GM23338 (cell line): ENCODE results near the gene PARP14. TPM values are rescaled to one million over a fixed set of nuclear protein-coding genes. Genes with fewer than 3 reads are reported as not detected.
A peak's percentile ranks its signal among the peaks of the same experiment; 100 is the strongest.

ENCODE experiments used
- ATAC-seq: fragments of 200-7000 bp; cut with Tn5 transposase; 3 replicates; pipeline ENCODE4 v1.9.1; 2020
- DNase-seq: peaks from one replicate; pipeline ENCODE4 v3.0.0-alpha.2; 2015; ENCODE audit warnings: low spot score
- H2AFZ ChIP-seq: fragments of 200-600 bp; sonication (generic); 2 replicates; pipeline ENCODE4 v1.8.0; 2016; ENCODE audit warnings: antibody characterized with exemption, mild to moderate bottlenecking, moderate library complexity
- H3F3A ChIP-seq: fragments of 200-600 bp; sonication (generic); replicated peaks from 2 replicates; pipeline ENCODE4 v1.8.0; 2017; ENCODE audit warnings: antibody characterized with exemption, mixed run types, low read depth
- H3K27ac ChIP-seq: fragments of 200-600 bp; sonication (generic); 2 replicates; pipeline ENCODE4 v1.6.1; 2016; ENCODE audit warnings: low read depth
- H3K27me3 ChIP-seq: fragments of 200-600 bp; sonication (generic); 2 replicates; pipeline ENCODE4 v1.8.0; 2016; ENCODE audit warnings: mild to moderate bottlenecking, mixed run types, moderate library complexity; ENCODE audit not compliant: insufficient read depth
- H3K36me3 ChIP-seq: fragments of 200-600 bp; sonication (generic); 2 replicates; pipeline ENCODE4 v1.8.0; 2016; ENCODE audit warnings: mild to moderate bottlenecking; ENCODE audit not compliant: insufficient read depth
- H3K4me1 ChIP-seq: fragments of 200-600 bp; sonication (generic); 2 replicates; pipeline ENCODE4 v1.8.0; 2016; ENCODE audit warnings: mild to moderate bottlenecking, moderate library complexity; ENCODE audit not compliant: insufficient read depth
- H3K4me2 ChIP-seq: fragments of 200-600 bp; sonication (generic); 2 replicates; pipeline ENCODE4 v1.7.1; 2017; ENCODE audit warnings: mixed run types
- H3K4me3 ChIP-seq: fragments of 200-600 bp; sonication (generic); 2 replicates; pipeline ENCODE4 v1.6.1; 2016; ENCODE audit warnings: mixed run types
- H3K79me2 ChIP-seq: fragments of 200-600 bp; sonication (generic); replicated peaks from 2 replicates; pipeline ENCODE4 v1.8.0; 2017; ENCODE audit warnings: mild to moderate bottlenecking; ENCODE audit not compliant: insufficient read depth
- H3K9me2 ChIP-seq: fragments of 200-600 bp; sonication (generic); 2 replicates; pipeline ENCODE4 v1.8.0; 2017; ENCODE audit not compliant: insufficient read depth
- H4K20me1 ChIP-seq: fragments of 200-600 bp; sonication (generic); replicated peaks from 2 replicates; pipeline ENCODE4 v1.8.0; 2017; ENCODE audit warnings: mild to moderate bottlenecking; ENCODE audit not compliant: insufficient read depth
- H3K27ac Mint-ChIP-seq: 2 replicates; pipeline ENCODE4 v1.8.0; 2020; ENCODE audit warnings: inconsistent platforms, mild to moderate bottlenecking, moderate library complexity, mixed read lengths
- H3K27me3 Mint-ChIP-seq: 3 replicates; pipeline ENCODE4 v1.8.0; 2022; ENCODE audit warnings: low read depth, mild to moderate bottlenecking, moderate library complexity, mixed read lengths, inconsistent platforms; ENCODE audit not compliant: insufficient read depth, poor library complexity
- H3K36me3 Mint-ChIP-seq: 3 replicates; pipeline ENCODE4 v1.8.0; 2021; ENCODE audit warnings: low read depth, mild to moderate bottlenecking, inconsistent platforms, moderate library complexity, mixed read lengths
- H3K4me1 Mint-ChIP-seq: 3 replicates; pipeline ENCODE4 v1.8.0; 2020; ENCODE audit warnings: mild to moderate bottlenecking, inconsistent platforms, mixed read lengths
- H3K4me3 Mint-ChIP-seq: 3 replicates; pipeline ENCODE4 v1.8.0; 2021; ENCODE audit warnings: moderate library complexity, mild to moderate bottlenecking, inconsistent platforms, mixed read lengths
- H3K9me3 Mint-ChIP-seq: 3 replicates; pipeline ENCODE4 v1.8.0; 2020; ENCODE audit warnings: moderate library complexity, mild to moderate bottlenecking, inconsistent platforms, mixed read lengths
- CREB1 ChIP-seq: fragments of 250-450 bp; sonication (Bioruptor Pico); IDR thresholded peaks from 2 replicates; pipeline ENCODE4 v1.5.0; 2020; ENCODE audit warnings: low read depth, mild to moderate bottlenecking, moderate library complexity
- JUNB ChIP-seq: IDR thresholded peaks from one replicate; pipeline ENCODE4 v1.6.1; 2016; ENCODE audit warnings: antibody characterized with exemption; ENCODE audit not compliant: unreplicated experiment
- POLR2AphosphoS5 ChIP-seq: IDR thresholded peaks from 2 replicates; pipeline ENCODE4 v1.6.1; 2016; ENCODE audit warnings: antibody characterized with exemption, low read depth
- STAT1 ChIP-seq: IDR thresholded peaks from one replicate; pipeline ENCODE4 v1.6.1; 2016; ENCODE audit warnings: antibody characterized with exemption; ENCODE audit not compliant: unreplicated experiment
- polyA plus RNA-seq: library from polyadenylated mRNA; unstranded; fragments of >200 nt; fragmentation: Nextera tagmentation; extraction: Ambion mirVana; gene quantifications from 2 replicates; pipeline ENCODE4 v1.2.1, GENCODE V29; 2016
- total RNA-seq: library from RNA; depleted of rRNA; stranded (reverse); fragments of >200 nt; shearing (Covaris generic); gene quantifications from 2 replicates; pipeline ENCODE4 v1.2.3, GENCODE V29; 2014
- TF ChIP-seq, protein P1 (sequence below): fragments of 250-450 bp; sonication (Bioruptor Pico); IDR thresholded peaks from 2 replicates; pipeline ENCODE4 v1.5.0; 2020; ENCODE audit warnings: mild to moderate bottlenecking, moderate library complexity
- TF ChIP-seq, protein P2 (sequence below), 2 experiments: fragments of 200-600 bp in 1 of 2; sonication (generic) in 1 of 2; conservative IDR thresholded peaks; 2 replicates each; pipeline versions ENCODE4 v1.5.1 to v1.6.1; 2016 to 2017; ENCODE audit warnings: antibody characterized with exemption in 2 of 2, low read depth in 2 of 2, mild to moderate bottlenecking in 2 of 2, moderate library complexity in 1 of 2

PARP14 gene
- total and polyA plus RNA-seq, 2 experiments from 2014 or later = 7.8 to 26.0 TPM

DNA sequence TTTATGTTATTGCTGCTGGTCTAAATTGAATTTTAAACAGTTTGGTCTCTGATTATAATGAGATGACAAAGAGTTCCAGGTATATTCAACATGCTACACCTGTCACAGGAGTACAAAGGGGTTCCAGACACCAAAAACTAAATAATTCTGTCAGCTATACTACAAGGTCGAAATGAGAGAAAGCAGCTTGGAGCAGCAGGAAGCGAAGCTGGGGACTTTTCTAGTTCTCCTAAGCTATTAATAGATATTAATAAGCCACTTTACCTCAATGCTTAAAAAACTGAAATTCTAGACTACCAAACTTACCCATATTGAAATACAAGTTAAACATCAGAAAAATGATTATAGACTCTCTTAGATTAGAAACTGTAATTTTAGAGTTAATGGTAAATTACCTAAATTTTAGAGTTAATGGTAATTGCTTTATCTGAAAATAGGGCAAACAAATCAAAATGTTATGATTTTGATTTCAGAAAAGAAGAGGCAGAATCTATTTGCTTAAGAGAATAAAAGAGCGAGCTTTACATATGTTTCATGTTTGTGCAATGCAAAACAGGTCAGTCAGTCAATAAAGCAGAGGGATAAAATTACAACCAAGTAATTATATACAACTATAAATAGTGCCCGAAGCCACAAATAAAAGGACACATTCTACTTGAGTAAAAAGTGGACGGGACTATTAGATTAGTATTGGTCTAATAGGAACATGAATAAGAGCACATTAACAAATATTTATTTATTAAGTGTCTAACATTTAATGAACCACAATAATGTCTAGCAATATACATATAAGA is 96.2 kb downstream of the PARP14 start (continued):
- TF ChIP-seq, protein P1, sequence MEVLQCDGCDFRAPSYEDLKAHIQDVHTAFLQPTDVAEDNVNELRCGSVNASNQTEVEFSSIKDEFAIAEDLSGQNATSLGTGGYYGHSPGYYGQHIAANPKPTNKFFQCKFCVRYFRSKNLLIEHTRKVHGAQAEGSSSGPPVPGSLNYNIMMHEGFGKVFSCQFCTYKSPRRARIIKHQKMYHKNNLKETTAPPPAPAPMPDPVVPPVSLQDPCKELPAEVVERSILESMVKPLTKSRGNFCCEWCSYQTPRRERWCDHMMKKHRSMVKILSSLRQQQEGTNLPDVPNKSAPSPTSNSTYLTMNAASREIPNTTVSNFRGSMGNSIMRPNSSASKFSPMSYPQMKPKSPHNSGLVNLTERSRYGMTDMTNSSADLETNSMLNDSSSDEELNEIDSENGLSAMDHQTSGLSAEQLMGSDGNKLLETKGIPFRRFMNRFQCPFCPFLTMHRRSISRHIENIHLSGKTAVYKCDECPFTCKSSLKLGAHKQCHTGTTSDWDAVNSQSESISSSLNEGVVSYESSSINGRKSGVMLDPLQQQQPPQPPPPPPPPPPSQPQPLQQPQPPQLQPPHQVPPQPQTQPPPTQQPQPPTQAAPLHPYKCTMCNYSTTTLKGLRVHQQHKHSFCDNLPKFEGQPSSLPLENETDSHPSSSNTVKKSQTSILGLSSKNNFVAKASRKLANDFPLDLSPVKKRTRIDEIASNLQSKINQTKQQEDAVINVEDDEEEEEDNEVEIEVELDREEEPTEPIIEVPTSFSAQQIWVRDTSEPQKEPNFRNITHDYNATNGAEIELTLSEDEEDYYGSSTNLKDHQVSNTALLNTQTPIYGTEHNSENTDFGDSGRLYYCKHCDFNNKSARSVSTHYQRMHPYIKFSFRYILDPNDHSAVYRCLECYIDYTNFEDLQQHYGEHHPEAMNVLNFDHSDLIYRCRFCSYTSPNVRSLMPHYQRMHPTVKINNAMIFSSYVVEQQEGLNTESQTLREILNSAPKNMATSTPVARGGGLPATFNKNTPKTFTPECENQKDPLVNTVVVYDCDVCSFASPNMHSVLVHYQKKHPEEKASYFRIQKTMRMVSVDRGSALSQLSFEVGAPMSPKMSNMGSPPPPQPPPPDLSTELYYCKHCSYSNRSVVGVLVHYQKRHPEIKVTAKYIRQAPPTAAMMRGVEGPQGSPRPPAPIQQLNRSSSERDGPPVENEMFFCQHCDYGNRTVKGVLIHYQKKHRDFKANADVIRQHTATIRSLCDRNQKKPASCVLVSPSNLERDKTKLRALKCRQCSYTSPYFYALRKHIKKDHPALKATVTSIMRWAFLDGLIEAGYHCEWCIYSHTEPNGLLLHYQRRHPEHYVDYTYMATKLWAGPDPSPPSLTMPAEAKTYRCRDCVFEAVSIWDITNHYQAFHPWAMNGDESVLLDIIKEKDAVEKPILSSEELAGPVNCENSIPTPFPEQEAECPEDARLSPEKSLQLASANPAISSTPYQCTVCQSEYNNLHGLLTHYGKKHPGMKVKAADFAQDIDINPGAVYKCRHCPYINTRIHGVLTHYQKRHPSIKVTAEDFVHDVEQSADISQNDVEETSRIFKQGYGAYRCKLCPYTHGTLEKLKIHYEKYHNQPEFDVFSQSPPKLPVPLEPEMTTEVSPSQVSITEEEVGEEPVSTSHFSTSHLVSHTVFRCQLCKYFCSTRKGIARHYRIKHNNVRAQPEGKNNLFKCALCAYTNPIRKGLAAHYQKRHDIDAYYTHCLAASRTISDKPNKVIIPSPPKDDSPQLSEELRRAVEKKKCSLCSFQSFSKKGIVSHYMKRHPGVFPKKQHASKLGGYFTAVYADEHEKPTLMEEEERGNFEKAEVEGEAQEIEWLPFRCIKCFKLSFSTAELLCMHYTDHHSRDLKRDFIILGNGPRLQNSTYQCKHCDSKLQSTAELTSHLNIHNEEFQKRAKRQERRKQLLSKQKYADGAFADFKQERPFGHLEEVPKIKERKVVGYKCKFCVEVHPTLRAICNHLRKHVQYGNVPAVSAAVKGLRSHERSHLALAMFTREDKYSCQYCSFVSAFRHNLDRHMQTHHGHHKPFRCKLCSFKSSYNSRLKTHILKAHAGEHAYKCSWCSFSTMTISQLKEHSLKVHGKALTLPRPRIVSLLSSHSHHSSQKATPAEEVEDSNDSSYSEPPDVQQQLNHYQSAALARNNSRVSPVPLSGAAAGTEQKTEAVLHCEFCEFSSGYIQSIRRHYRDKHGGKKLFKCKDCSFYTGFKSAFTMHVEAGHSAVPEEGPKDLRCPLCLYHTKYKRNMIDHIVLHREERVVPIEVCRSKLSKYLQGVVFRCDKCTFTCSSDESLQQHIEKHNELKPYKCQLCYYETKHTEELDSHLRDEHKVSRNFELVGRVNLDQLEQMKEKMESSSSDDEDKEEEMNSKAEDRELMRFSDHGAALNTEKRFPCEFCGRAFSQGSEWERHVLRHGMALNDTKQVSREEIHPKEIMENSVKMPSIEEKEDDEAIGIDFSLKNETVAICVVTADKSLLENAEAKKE = no peak
- TF ChIP-seq, protein P2, sequence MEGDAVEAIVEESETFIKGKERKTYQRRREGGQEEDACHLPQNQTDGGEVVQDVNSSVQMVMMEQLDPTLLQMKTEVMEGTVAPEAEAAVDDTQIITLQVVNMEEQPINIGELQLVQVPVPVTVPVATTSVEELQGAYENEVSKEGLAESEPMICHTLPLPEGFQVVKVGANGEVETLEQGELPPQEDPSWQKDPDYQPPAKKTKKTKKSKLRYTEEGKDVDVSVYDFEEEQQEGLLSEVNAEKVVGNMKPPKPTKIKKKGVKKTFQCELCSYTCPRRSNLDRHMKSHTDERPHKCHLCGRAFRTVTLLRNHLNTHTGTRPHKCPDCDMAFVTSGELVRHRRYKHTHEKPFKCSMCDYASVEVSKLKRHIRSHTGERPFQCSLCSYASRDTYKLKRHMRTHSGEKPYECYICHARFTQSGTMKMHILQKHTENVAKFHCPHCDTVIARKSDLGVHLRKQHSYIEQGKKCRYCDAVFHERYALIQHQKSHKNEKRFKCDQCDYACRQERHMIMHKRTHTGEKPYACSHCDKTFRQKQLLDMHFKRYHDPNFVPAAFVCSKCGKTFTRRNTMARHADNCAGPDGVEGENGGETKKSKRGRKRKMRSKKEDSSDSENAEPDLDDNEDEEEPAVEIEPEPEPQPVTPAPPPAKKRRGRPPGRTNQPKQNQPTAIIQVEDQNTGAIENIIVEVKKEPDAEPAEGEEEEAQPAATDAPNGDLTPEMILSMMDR (conservative IDR thresholded peaks at IDR 0.05; ENCODE audit: low read depth in 2 of 2) = no peak
- TF ChIP-seq JUNB = no peak
- TF ChIP-seq CREB1 (CRISPR knock-in tag) = no peak

DNA sequence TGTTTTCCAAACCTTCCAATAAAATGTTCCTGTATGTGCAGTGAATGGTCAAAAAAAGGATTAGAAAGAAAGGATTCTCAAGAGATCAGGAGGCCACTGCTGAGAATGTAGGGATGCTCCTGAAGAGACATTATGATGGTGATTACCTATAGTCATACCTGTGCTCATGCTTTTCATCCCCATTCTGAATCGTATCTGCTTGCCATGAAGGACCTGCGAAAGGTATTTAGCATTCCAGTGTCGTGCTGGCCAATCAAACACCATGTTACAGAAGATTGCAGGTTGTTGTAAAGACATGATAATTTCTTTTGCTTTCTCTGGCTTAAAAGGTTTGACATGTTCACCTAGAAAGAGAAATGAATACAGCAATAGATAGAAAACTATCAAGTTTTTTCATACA is 96.9 kb downstream of the PARP14 start:
- peak; percentile 94 for ATAC-seq
- Histone ChIP-seq H3K9me2 (no peaks in the 10 kb centered on the region), H4K20me1 (no peaks in the 10 kb centered on the region), H2AFZ (no peak overlapping the region), H3F3A (no peaks in the 10 kb centered on the region), H3K27ac (no peak overlapping the region), H3K36me3 (peaks cover 10% of the 10 kb centered on the region), H3K79me2 (no peaks in the 10 kb centered on the region), H3K4me3 (no peak overlapping the region), H3K4me1 (0 out of 2 replicates have a peak, but pooled peaks cover 3% of the 10 kb centered on the region), H3K4me2 (no peak overlapping the region), H3K27me3 (no peaks in the 10 kb centered on the region)
- Mint-ChIP-seq H3K9me3 (peaks cover 15% of the 10 kb centered on the region), H3K27ac (peak overlapping the region; percentile 62; the same call in 1 of the 2 replicates), H3K36me3 (peaks cover 18% of the 10 kb centered on the region), H3K4me3 (no peak overlapping the region), H3K4me1 (peaks cover 11% of the 10 kb centered on the region; the same call in 2 of the 3 replicates), H3K27me3 (peaks cover 4% of the 10 kb centered on the region)
- peak; percentile 69 for DNase-seq
- TF ChIP-seq, protein P1 = no peak
- TF ChIP-seq JUNB (no peak), CREB1 (CRISPR knock-in tag) (no peak), POLR2AphosphoS5 (no peak), STAT1 (no peak)
